HG03520 (cell line): ENCODE measurements around the gene TCN2.
"Not testable (repeated sequence)": the region's sequence is repeated elsewhere in the genome, so short reads cannot be mapped to it uniquely, and the experiment has no call there.

ENCODE experiments used
- ATAC-seq: cut with Tn5 transposase; IDR thresholded peaks from one replicate; pipeline ENCODE4 v1.9.1; 2021; ENCODE audit warnings: mild to moderate bottlenecking, moderate library complexity; ENCODE audit not compliant: unreplicated experiment

Gene TCN2

GRCh38 chr22:30609260-30610185, 2.5 kb downstream of the TCN2 start:
- ATAC-seq, result no peak

- ATAC-seq, result no peak
These were observed 3.3 kb downstream of the TCN2 start for GRCh38 chr22:30610299-30610698.

- ATAC-seq, result no peak
These were observed 4.2 kb downstream of the TCN2 start for GRCh38 chr22:30611197-30611596.

GRCh38 chr22:30612789-30613188, 5.8 kb downstream of the TCN2 start:
- ATAC-seq, result no peak

GRCh38 chr22:30614268-30614667, 7.3 kb downstream of the TCN2 start:
- no peak for ATAC-seq

GRCh38 chr22:30614879-30615278, 7.9 kb downstream of the TCN2 start:
- no peak for ATAC-seq

- ATAC-seq, result no peak
These were observed 8.6 kb downstream of the TCN2 start for GRCh38 chr22:30615543-30615954.

GRCh38 chr22:30617819-30618218, 10.8 kb downstream of the TCN2 start:
- no peak for ATAC-seq

GRCh38 chr22:30619909-30620308, 12.9 kb downstream of the TCN2 start:
- ATAC-seq, result not testable (repeated sequence)

GRCh38 chr22:30626413-30626812, 19.4 kb downstream of the TCN2 start:
- no peak for ATAC-seq

GRCh38 chr22:30627471-30627870, 20.5 kb downstream of the TCN2 start:
- no peak for ATAC-seq

GRCh38 chr22:30628491-30628890, 21.5 kb downstream of the TCN2 start:
- ATAC-seq, result no peak

GRCh38 chr22:30631469-30631868, 24.5 kb downstream of the TCN2 start:
- ATAC-seq, result not testable (repeated sequence)

- ATAC-seq, result peak; percentile 43
These were observed 27.7 kb downstream of the TCN2 start for GRCh38 chr22:30634471-30635233.

- ATAC-seq, result peak; percentile 65
These were observed 28.6 kb downstream of the TCN2 start, which contains the start of gene SLC35E4 for GRCh38 chr22:30635273-30636225. SLC35E4 (plus strand) TSS chr22:30635781; CDS start chr22:30636451, 670 bp downstream.

- ATAC-seq, result no peak
These were observed 29.5 kb downstream of the TCN2 start for GRCh38 chr22:30636226-30637077.

GRCh38 chr22:30637701-30638114, 30.7 kb downstream of the TCN2 start:
- no peak for ATAC-seq

- no peak for ATAC-seq
These were observed 33.4 kb downstream of the TCN2 start for GRCh38 chr22:30640361-30640760.

- ATAC-seq, result no peak
These were observed 34.0 kb downstream of the TCN2 start for GRCh38 chr22:30640839-30641430.
